ENCODE results near the gene CC2D2A. TPM values are rescaled to one million over a fixed set of nuclear protein-coding genes. Genes with fewer than 3 reads are reported as not detected.

The CC2D2A gene
- total RNA-seq, 1 donor from 2014 or later, result 19.2 TPM

DNA sequence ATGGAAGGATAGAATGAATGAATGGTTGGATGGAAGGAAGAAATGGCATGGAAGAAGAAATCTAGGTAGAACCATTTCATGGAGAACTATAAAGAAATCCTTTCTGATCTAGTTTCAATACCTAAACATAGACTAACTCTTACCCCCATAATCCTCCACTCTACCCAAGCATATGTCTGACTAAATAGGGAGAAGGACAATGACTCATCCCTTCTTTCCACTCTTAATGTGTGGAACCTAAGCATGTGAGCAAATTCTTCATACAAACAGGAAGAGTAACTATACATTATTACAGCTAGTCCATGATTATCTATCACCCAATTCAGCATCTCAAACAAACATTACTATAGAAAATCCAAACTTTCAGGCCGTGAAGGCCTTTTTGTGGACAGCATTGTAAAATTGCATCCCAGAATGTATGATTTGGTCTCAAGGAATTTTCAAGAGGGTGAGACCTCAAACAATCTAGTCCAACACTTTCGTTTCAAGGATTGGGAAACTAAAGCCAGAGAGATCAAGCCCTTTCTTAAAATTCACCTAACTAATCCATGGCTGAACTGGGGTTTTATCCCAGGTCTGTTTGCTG, 30.6 kb upstream of the CC2D2A start:
- no peak for DNase-seq (ENCODE audit: low spot score)
- peaks cover 28% of the 10 kb centered on the region for H3K4me1 Mint-ChIP-seq (ENCODE audit: low read depth)
- TF ChIP-seq, protein P1, sequence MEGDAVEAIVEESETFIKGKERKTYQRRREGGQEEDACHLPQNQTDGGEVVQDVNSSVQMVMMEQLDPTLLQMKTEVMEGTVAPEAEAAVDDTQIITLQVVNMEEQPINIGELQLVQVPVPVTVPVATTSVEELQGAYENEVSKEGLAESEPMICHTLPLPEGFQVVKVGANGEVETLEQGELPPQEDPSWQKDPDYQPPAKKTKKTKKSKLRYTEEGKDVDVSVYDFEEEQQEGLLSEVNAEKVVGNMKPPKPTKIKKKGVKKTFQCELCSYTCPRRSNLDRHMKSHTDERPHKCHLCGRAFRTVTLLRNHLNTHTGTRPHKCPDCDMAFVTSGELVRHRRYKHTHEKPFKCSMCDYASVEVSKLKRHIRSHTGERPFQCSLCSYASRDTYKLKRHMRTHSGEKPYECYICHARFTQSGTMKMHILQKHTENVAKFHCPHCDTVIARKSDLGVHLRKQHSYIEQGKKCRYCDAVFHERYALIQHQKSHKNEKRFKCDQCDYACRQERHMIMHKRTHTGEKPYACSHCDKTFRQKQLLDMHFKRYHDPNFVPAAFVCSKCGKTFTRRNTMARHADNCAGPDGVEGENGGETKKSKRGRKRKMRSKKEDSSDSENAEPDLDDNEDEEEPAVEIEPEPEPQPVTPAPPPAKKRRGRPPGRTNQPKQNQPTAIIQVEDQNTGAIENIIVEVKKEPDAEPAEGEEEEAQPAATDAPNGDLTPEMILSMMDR (IDR thresholded peaks at IDR 0.05), result no peak
- H3K9me3 Mint-ChIP-seq (ENCODE audit: low read depth), result no peaks in the 10 kb centered on the region
- H3K4me3 Mint-ChIP-seq (ENCODE audit: unreplicated experiment), result no peak overlapping the region
- no peak overlapping the region for H3K27ac Mint-ChIP-seq (ENCODE audit: unreplicated experiment)
- H3K36me3 Mint-ChIP-seq (ENCODE audit: low read depth), result no peaks in the 10 kb centered on the region
- no peaks in the 10 kb centered on the region for H3K27me3 Mint-ChIP-seq (ENCODE audit: low read depth)

- Mint-ChIP-seq H3K27me3 (ENCODE audit: low read depth) (no peaks in the 10 kb centered on the region), H3K4me3 (ENCODE audit: unreplicated experiment) (no peak overlapping the region), H3K27ac (ENCODE audit: unreplicated experiment) (no peak overlapping the region), H3K4me1 (ENCODE audit: low read depth) (peaks cover 9% of the 10 kb centered on the region), H3K9me3 (ENCODE audit: low read depth) (no peaks in the 10 kb centered on the region), H3K36me3 (ENCODE audit: low read depth) (no peaks in the 10 kb centered on the region)
- TF ChIP-seq, protein P1 (IDR thresholded peaks at IDR 0.05), result no peak
- no peak for DNase-seq (ENCODE audit: low spot score)
Measured at GRCh38 chr4:15443371-15444160, 26.1 kb upstream of the CC2D2A start.

- Mint-ChIP-seq H3K36me3 (ENCODE audit: low read depth) (no peaks in the 10 kb centered on the region), H3K9me3 (ENCODE audit: low read depth) (no peaks in the 10 kb centered on the region), H3K4me3 (ENCODE audit: unreplicated experiment) (no peak overlapping the region), H3K27ac (ENCODE audit: unreplicated experiment) (no peak overlapping the region), H3K27me3 (ENCODE audit: low read depth) (no peaks in the 10 kb centered on the region), H3K4me1 (ENCODE audit: low read depth) (peaks cover 2% of the 10 kb centered on the region)
- TF ChIP-seq, protein P1 (IDR thresholded peaks at IDR 0.05), result no peak
- DNase-seq (ENCODE audit: low spot score), result peak; percentile 87
Measured at GRCh38 chr4:15444276-15444675, 25.4 kb upstream of the CC2D2A start.

GRCh38 chr4:15444879-15445547, 24.7 kb upstream of the CC2D2A start:
- Mint-ChIP-seq H3K36me3 (ENCODE audit: low read depth) (no peaks in the 10 kb centered on the region), H3K27ac (ENCODE audit: unreplicated experiment) (no peak overlapping the region), H3K4me3 (ENCODE audit: unreplicated experiment) (no peak overlapping the region), H3K4me1 (ENCODE audit: low read depth) (peaks cover 5% of the 10 kb centered on the region), H3K9me3 (ENCODE audit: low read depth) (no peaks in the 10 kb centered on the region), H3K27me3 (ENCODE audit: low read depth) (no peaks in the 10 kb centered on the region)
- TF ChIP-seq, protein P1 (IDR thresholded peaks at IDR 0.05), result no peak
- no peak for DNase-seq (ENCODE audit: low spot score)

DNA sequence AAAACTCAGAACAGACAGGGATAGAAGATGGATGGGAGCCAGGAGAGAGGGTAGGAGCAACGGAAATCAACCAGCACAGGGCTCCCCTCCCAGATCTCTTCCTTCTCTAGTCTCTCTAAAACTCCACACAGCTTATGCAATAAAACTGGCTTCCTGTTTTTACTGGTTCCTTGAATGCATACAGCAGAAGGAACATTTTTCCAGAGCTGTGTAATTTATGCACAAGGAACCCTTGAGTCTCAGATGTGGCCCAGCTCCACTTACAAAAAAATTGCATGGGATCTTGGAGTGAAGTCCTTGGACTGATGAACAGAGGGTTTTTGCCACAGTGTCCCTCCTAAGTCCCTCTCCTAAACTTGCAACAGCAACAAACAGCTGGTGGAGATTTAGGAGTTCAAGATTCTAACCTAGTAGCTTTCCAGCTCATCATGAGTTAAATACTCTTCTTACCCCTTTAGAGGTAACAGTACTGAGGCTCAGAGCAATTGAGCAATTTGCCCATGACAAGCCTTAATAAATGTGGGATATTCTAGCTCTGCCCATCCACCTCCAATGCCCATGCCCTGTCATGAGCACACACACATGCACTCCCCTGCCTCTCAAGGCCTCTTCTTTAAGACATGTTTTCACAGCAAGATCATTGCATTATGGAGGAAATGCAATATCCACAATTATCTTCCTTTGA, 18.4 kb upstream of the CC2D2A start:
- TF ChIP-seq, protein P1 (IDR thresholded peaks at IDR 0.05), result no peak
- Mint-ChIP-seq H3K4me3 (ENCODE audit: unreplicated experiment) (no peak overlapping the region), H3K27ac (ENCODE audit: unreplicated experiment) (peak overlapping the region; percentile 92), H3K27me3 (ENCODE audit: low read depth) (no peaks in the 10 kb centered on the region), H3K4me1 (ENCODE audit: low read depth) (peaks cover 35% of the 10 kb centered on the region), H3K36me3 (ENCODE audit: low read depth) (no peaks in the 10 kb centered on the region), H3K9me3 (ENCODE audit: low read depth) (no peaks in the 10 kb centered on the region)
- no peak for DNase-seq (ENCODE audit: low spot score)
